ENCODE measurements around the gene AP1S3.

Gene AP1S3

GRCh38 chr2:223771475-223771874 lies 65.9 kb downstream of the AP1S3 start:
- POLR2A ChIA-PET: no interaction called here
- H3K27ac ChIP-seq (ENCODE audit: extremely low read depth, low read depth, low read length): no peak overlapping the region
- H3K36me3 ChIP-seq (ENCODE audit: control insufficient read depth in 2 of 2, insufficient read depth in 1 of 2, low read length in 2 of 2): peaks cover 0 to 24% of the 10 kb centered on the region in 2 experiments; a peak in 2 of 3 replicates
- TF ChIP-seq ZSCAN16 (tag by site-specific recombination; IDR thresholded peaks at IDR 0.05) (no peak), ZNF785 (tag by site-specific recombination; IDR thresholded peaks at IDR 0.05) (no peak), ZNF707 (tag by site-specific recombination; IDR thresholded peaks at IDR 0.05) (no peak), ZNF521 (tag by site-specific recombination; IDR thresholded peaks at IDR 0.05) (no peak), TSHZ1 (tag by site-specific recombination; IDR thresholded peaks at IDR 0.05; ENCODE audit: borderline replicate concordance) (no peak), ZBTB26 (tag by site-specific recombination; optimal IDR thresholded peaks at IDR 0.05) (no peak), ZNF488 (tag by site-specific recombination; IDR thresholded peaks at IDR 0.05) (no peak), ZBTB8A (tag by site-specific recombination; IDR thresholded peaks at IDR 0.05) (no peak), KLF8 (tag by site-specific recombination; IDR thresholded peaks at IDR 0.05) (no peak), EGR2 (tag by site-specific recombination; IDR thresholded peaks at IDR 0.05; ENCODE audit: low read depth) (no peak), ZNF621 (tag by site-specific recombination; IDR thresholded peaks at IDR 0.05) (no peak), ZNF692 (tag by site-specific recombination; IDR thresholded peaks at IDR 0.05) (no peak), ZNF341 (tag by site-specific recombination; IDR thresholded peaks at IDR 0.05; ENCODE audit: low read depth) (no peak), ZNF416 (tag by site-specific recombination; IDR thresholded peaks at IDR 0.05) (no peak), ZNF146 (tag by site-specific recombination; IDR thresholded peaks at IDR 0.05) (no peak), ZBTB20 (tag by site-specific recombination; IDR thresholded peaks at IDR 0.05) (no peak), ZNF366 (tag by site-specific recombination; conservative IDR thresholded peaks at IDR 0.05) (no peak), ZNF202 (tag by site-specific recombination; IDR thresholded peaks at IDR 0.05; ENCODE audit: borderline replicate concordance) (no peak), ZNF174 (tag by site-specific recombination; IDR thresholded peaks at IDR 0.05) (no peak), SETDB1 (IDR thresholded peaks at IDR 0.05; ENCODE audit: insufficient read length, low read length) (no peak)
- no peak overlapping the region for H3K4me3 ChIP-seq (ENCODE audit: low read depth, low read length)
- CTCF ChIA-PET: interaction anchor here (0.7 to 1.6 kb wide), 2 partner anchors 12 to 44 kb away, joined by 3 read pairs; no protein-coding TSS in a partner anchor
- H3K9me3 ChIP-seq (ENCODE audit: control insufficient read depth, insufficient read depth, low read depth, low read length): no peaks in the 10 kb centered on the region
- no peaks in the 10 kb centered on the region for H3K4me1 ChIP-seq (ENCODE audit: control insufficient read depth, insufficient read depth, low read length)

GRCh38 chr2:223768179-223768578 lies 69.2 kb downstream of the AP1S3 start:
- no peak overlapping the region for H3K4me3 ChIP-seq (ENCODE audit: low read depth, low read length)
- ChIA-PET POLR2A (no interaction called here), CTCF (no interaction called here)
- H3K9me3 ChIP-seq (ENCODE audit: control insufficient read depth, insufficient read depth, low read depth, low read length): no peaks in the 10 kb centered on the region
- peaks cover 0 to 4% of the 10 kb centered on the region in 2 experiments; a peak in 2 of 3 replicates for H3K36me3 ChIP-seq (ENCODE audit: control insufficient read depth in 2 of 2, insufficient read depth in 1 of 2, low read length in 2 of 2)
- no peak overlapping the region for H3K27ac ChIP-seq (ENCODE audit: extremely low read depth, low read depth, low read length)
- H3K4me1 ChIP-seq (ENCODE audit: control insufficient read depth, insufficient read depth, low read length): no peaks in the 10 kb centered on the region
- TF ChIP-seq BCL11A (tag by site-specific recombination; IDR thresholded peaks at IDR 0.05; ENCODE audit: low read depth) (no peak), ZNF670 (tag by site-specific recombination; IDR thresholded peaks at IDR 0.05; ENCODE audit: low read depth) (no peak), ZNF488 (tag by site-specific recombination; IDR thresholded peaks at IDR 0.05) (no peak), TCF7L2 (IDR thresholded peaks at IDR 0.05; ENCODE audit: borderline replicate concordance, low read depth, low read length) (no peak), ZNF510 (tag by site-specific recombination; IDR thresholded peaks at IDR 0.05; ENCODE audit: insufficient replicate concordance) (no peak), ZNF449 (tag by site-specific recombination; IDR thresholded peaks at IDR 0.05) (no peak), ZNF704 (tag by site-specific recombination; IDR thresholded peaks at IDR 0.05) (no peak)

Measured in HEK293 (cell line).